NCI-H2196 (cell line): ENCODE data around the gene KCNN3.

Source experiments
- DNase-seq: peaks from one replicate; lab custom pipeline; 2025; ENCODE audit not compliant: unreplicated experiment; lab: John Stamatoyannopoulos, UW

KCNN3 gene

GRCh38 chr1:154733621-154734020, 136.5 kb downstream of the KCNN3 start:
- DNase-seq = no peak

- DNase-seq = no peak
Observed at GRCh38 chr1:154730986-154731489, 139.0 kb downstream of the KCNN3 start.

- DNase-seq = peak; percentile 71
Observed at GRCh38 chr1:154730259-154730658, 139.8 kb downstream of the KCNN3 start.

- no peak for DNase-seq
Observed at GRCh38 chr1:154729577-154729976, 140.5 kb downstream of the KCNN3 start.

- no peak for DNase-seq
Observed at GRCh38 chr1:154729031-154729442, 141.0 kb downstream of the KCNN3 start.

GRCh38 chr1:154726896-154727753, 143.0 kb downstream of the KCNN3 start:
- DNase-seq = no peak

GRCh38 chr1:154726443-154726842, 143.6 kb downstream of the KCNN3 start:
- DNase-seq = no peak

- no peak for DNase-seq
Observed at GRCh38 chr1:154725865-154726264, 144.2 kb downstream of the KCNN3 start.

GRCh38 chr1:154720328-154721297, 149.5 kb downstream of the KCNN3 start:
- no peak for DNase-seq

GRCh38 chr1:154719586-154720327, 150.3 kb downstream of the KCNN3 start:
- DNase-seq = no peak

GRCh38 chr1:154718566-154718965, 151.5 kb downstream of the KCNN3 start:
- no peak for DNase-seq

- no peak for DNase-seq
Observed at GRCh38 chr1:154717528-154717924, 152.6 kb downstream of the KCNN3 start.

GRCh38 chr1:154716614-154717527, 153.2 kb downstream of the KCNN3 start:
- DNase-seq = no peak

- no peak for DNase-seq
Observed at GRCh38 chr1:154716011-154716410, 154.1 kb downstream of the KCNN3 start.

- DNase-seq = no peak
Observed at GRCh38 chr1:154715385-154715784, 154.7 kb downstream of the KCNN3 start.

- no peak for DNase-seq
Observed at GRCh38 chr1:154714638-154715037, 155.4 kb downstream of the KCNN3 start.

GRCh38 chr1:154714052-154714623, 155.9 kb downstream of the KCNN3 start:
- DNase-seq = no peak

GRCh38 chr1:154713005-154713404, 157.1 kb downstream of the KCNN3 start:
- no peak for DNase-seq

GRCh38 chr1:154712166-154712810, 157.8 kb downstream of the KCNN3 start:
- DNase-seq = no peak
